Activated T-cell treated with anti-CD3 and anti-CD28 coated beads for 48 hours (primary cell): ENCODE data around the gene ATAT1.
"Not testable (repeated sequence)": the region's sequence is repeated elsewhere in the genome, so short reads cannot be mapped to it uniquely, and the experiment has no call there.

ENCODE experiments used
- DNase-seq: peaks from one replicate; pipeline ENCODE4 v3.0.0-alpha.2; 2020; ENCODE audit warnings: low read depth

ATAT1 gene

GRCh38 chr6:30651143-30651542 lies 24.5 kb downstream of the ATAT1 start:
- no peak for DNase-seq

- DNase-seq, result no peak
These were observed 28.4 kb downstream of the ATAT1 start for GRCh38 chr6:30654798-30655742.

GRCh38 chr6:30655743-30656094 lies 29.0 kb downstream of the ATAT1 start:
- DNase-seq, result no peak

GRCh38 chr6:30656513-30656912 lies 29.8 kb downstream of the ATAT1 start:
- DNase-seq, result no peak

GRCh38 chr6:30657454-30657853 lies 30.8 kb downstream of the ATAT1 start:
- no peak for DNase-seq

- DNase-seq, result not testable (repeated sequence)
These were observed 31.2 kb downstream of the ATAT1 start for GRCh38 chr6:30657922-30658321.

GRCh38 chr6:30664994-30665767 lies 38.5 kb downstream of the ATAT1 start:
- DNase-seq, result no peak

- peak; percentile 59 for DNase-seq
These were observed 39.6 kb downstream of the ATAT1 start for GRCh38 chr6:30666300-30666699.

- DNase-seq, result no peak
These were observed 44.3 kb downstream of the ATAT1 start for GRCh38 chr6:30670760-30671527.

GRCh38 chr6:30672445-30673253 lies 46.0 kb downstream of the ATAT1 start, which contains the start of gene DHX16:
TSS of gene DHX16 (minus strand) at chr6:30673006. CDS start at chr6:30672841, 165 bp downstream.
- peak; percentile 84 for DNase-seq

- no peak for DNase-seq
These were observed 50.1 kb downstream of the ATAT1 start for GRCh38 chr6:30676660-30677285.

- peak; percentile 90 for DNase-seq
These were observed 52.5 kb downstream of the ATAT1 start for GRCh38 chr6:30678964-30679726.

GRCh38 chr6:30679765-30680535 lies 53.3 kb downstream of the ATAT1 start:
- DNase-seq, result no peak

GRCh38 chr6:30681766-30682142 lies 55.1 kb downstream of the ATAT1 start:
- DNase-seq, result no peak

- DNase-seq, result peak; percentile 81
These were observed 55.8 kb downstream of the ATAT1 start for GRCh38 chr6:30682143-30683117.

GRCh38 chr6:30683183-30683979 lies 56.7 kb downstream of the ATAT1 start:
- DNase-seq, result no peak

GRCh38 chr6:30683980-30684338 lies 57.3 kb downstream of the ATAT1 start:
- DNase-seq, result no peak
